D721Med (cell line): ENCODE results near the gene PRDX1.

ENCODE experiments used
- DNase-seq: peaks from one replicate; pipeline ENCODE4 v3.0.0; 2011; ENCODE audit warnings: low spot score; ENCODE audit not compliant: insufficient read length
- FAIRE-seq: peaks from 2 replicates; lab custom pipeline; 2011; peaks lifted over from hg19 to GRCh38; lab: Jason Lieb, UNC
- CTCF ChIP-seq: IDR thresholded peaks from 2 replicates; pipeline ENCODE4 v1.5.1; 2012; ENCODE audit warnings: mild to moderate bottlenecking, control low read depth; ENCODE audit not compliant: insufficient read depth; ENCODE audit errors: missing control alignments

The PRDX1 gene

GRCh38 chr1:45545553-45546310, 24.0 kb upstream of the PRDX1 start:
- DNase-seq (no peak), FAIRE-seq (no peak)
- TF ChIP-seq CTCF = no peak

- DNase-seq (no peak), FAIRE-seq (no peak)
- TF ChIP-seq CTCF = no peak
Measured at GRCh38 chr1:45545019-45545493, 23.4 kb upstream of the PRDX1 start.

- no peak for FAIRE-seq
- DNase-seq = no peak
Measured at GRCh38 chr1:45544530-45544929, 22.8 kb upstream of the PRDX1 start.

GRCh38 chr1:45543581-45544417, 22.1 kb upstream of the PRDX1 start:
- no peak for TF ChIP-seq CTCF
- no peak for DNase-seq
- no peak for FAIRE-seq

More at GRCh38 chr1:45544530-45544929, 22.8 kb upstream of the PRDX1 start:
- TF ChIP-seq CTCF = no peak

- DNase-seq = no peak
- no peak for TF ChIP-seq CTCF
- FAIRE-seq = no peak
Measured at GRCh38 chr1:45542591-45542990, 20.9 kb upstream of the PRDX1 start.

- DNase-seq (no peak), FAIRE-seq (no peak)
- no peak for TF ChIP-seq CTCF
Measured at GRCh38 chr1:45541193-45541592, 19.5 kb upstream of the PRDX1 start.
